ENCODE data around the gene ARHGAP23.

The ARHGAP23 gene

DNA sequence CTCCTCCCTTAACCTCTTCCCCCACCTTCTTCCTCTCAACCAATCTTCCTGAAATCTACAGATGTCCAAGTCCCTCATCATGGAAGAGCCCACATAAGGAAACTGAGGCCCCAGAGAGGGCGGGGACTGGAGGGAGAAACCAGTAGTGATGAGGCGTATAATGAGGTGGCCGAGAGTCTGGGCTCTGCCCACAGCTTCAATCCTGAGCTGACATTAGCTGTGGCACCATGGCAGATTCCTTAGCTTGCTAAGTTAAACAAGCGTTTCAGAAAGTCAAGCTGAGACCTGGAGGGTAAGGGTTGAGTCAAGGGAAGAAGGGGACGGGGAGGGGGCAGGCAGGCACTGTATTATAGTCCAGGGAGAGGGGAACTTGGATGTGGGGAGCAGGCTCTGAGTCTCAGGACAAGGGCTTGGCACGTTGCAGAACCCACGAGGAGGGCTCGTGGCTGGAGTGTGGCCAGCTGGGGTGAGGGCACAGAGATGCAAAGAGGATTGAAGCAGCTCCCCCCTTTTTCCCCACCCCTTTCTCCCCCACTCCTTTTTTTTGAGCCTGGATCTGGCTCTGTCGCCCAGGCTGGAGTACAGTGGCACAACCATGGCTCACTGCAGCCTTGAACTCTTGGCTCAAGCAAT, 13.3 kb downstream of the ARHGAP23 start:
- no peak for DNase-seq (ENCODE audit: low read depth)

DNA sequence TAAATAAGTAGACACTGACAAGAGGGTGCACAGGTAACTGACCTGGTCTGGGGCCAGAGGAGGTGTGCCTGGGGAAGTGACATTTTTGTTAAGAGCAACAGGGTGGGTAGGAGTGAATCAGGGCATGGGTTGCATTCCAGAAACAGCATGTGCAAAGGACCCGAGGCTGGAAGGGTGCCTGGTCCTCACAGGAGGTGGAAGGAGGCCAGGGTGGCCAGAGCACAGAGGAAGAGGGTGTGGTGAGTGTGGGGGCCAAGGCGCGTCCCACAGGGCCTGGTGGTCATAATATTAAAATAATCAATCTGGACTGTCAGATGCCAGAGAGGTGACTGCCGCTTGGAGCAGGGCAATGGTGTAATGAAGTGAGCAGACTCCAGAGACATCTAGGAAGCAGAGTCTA, 14.3 kb downstream of the ARHGAP23 start:
- no peak for DNase-seq (ENCODE audit: low read depth)

DNA sequence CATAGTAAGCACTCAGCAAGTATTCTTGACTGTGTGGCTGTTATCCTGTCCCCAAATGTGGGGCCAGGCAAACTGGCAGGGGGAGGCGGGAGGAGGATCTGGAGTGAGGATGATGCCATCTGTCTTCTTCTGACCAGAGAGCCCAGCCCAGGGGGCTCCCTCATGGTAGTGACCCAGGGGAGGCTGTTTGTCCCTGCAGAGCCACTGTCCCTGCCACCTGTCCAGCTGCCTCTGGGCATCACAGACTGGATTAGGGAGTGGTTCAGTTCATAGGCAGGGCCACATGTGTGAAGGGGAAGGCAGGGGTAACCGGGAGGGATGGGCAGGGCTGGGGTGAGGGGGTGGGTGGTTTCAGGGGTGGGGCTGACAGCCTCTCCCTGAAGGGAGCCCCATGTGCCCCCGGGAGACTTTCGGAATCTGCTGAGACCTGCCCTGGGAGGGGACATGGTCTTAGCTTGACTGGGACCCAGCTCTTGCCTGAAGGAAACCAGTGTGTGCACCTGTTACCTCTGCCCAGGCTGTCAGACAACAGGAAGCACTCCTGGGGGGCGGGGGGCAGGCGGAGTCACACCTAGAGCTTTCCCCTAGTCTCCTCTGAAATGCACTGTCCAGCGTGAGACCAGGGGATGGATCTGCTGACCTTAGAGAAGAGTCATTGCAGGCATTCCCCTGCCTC, 15.2 kb downstream of the ARHGAP23 start:
- no peak for DNase-seq (ENCODE audit: low read depth)

DNA sequence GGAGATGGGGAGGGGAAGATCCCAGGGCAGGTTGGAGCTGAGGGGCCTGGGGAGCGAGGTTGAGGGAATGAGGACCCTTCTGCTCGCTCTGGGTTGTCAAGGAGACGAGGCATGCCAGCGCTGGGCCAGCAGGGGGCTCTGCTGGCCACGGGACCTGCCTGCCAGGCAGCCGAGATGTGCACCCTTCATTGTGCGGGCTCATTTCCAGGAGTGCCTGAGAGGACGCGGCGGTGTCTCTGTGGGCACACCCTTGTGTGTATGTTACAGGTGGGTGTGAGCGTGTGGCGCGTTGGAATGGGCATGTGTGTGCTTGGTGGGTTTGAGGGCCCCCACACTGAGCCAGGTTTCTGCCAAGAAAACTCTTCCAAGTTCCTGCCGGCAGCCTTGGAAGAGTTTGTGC, 15.9 kb downstream of the ARHGAP23 start:
- DNase-seq (ENCODE audit: low read depth) = peak; percentile 10

DNA sequence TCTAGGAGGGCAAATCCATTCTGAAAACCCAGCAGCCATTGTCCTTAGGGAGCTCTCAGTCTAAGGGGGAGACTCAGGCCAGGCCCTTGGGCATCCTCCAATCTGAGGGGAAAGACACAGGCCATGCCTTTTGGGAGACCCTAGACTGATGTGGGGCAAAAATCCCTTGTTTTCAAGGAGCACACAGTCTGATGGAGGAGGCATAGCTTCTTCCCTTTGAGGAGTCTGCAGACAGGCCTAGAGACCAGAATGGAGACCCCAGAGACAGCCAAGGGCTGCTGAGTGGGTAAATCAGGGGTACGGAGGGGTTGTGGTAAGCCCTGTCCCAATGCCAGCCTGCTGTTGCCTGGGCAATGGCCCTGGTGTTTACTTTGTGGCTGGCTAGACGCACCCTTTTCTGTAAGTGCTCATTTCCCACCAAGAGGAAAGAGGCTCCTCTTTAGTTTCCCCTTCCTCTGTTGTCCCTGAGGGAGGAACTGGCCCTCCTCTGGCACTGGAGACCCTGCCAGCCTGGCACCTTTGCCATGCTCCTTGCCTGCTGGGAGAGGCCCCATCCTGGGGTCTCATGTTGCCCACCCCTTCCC, 19.3 kb downstream of the ARHGAP23 start:
- DNase-seq (ENCODE audit: low read depth) = no peak

DNA sequence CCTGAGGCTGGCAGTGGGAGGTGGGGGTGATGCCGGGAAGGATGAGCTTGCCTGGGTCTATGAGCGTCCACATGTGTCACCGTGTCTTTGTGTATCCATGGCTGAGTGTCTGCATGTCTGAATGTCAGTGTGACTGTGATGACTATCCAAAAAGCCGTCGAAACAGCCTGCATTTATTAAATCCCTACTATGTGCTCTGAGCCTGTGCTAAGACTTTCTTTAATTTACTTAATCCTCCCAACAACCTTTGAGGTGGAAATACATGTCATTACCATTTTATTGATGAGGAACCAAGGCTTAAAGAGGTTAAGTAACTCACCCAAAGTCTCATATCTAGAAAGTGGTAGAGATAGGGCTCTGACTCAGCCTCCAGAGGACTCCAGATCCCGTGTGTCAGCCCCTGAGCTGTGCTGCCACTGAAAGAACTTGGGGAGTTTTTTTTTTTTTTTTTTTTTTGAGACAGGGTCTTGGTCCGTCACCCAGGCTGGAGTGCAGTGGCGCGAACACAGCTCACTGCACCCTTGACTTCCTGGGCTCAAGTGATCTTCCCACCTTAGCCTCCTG, 20.0 kb downstream of the ARHGAP23 start:
- DNase-seq (ENCODE audit: low read depth) = no peak

DNA sequence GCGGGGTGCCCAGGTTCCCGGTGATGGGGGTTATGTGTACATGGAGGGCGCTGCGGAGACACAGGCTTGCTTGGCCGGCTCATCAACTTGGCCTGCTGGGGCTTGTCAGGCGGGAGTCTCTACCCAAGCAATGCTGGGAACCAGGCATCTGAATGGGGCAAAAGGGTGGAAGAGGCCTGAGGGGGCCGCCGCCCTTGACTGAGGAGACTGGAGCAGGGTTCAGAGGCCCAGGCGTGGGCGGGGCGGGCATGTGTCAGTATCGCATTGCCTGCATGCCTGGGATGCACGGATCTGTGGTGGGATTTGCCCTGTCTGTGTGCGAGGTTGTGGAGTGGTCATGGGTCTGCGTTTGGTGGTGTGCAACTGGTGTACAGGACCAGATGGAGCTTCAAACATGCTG, 21.1 kb downstream of the ARHGAP23 start:
- no peak for DNase-seq (ENCODE audit: low read depth)

DNA sequence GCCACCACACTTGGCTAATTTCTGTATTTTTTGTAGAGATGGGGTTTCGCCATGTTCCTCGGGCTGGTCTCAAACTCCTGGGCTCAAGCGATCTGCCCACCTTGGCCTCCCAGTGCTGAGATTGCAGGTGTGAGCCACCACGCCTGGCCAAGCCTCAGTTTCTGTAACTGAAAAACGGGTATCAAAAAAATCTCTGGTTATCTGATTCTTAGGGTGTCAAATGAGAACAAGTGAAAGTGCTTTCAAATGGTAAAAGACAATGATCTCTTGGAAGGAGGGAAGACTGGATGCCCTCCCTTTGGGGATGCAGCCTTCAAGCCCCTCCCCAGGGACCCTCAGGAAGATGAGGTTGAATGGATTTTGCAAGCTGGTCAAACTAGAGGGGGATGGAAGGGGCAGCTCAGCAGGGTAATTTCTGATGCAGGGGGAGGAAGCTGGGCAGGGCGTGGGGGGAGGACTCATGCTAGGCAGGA, 22.3 kb downstream of the ARHGAP23 start:
- no peak for DNase-seq (ENCODE audit: low read depth)

DNA sequence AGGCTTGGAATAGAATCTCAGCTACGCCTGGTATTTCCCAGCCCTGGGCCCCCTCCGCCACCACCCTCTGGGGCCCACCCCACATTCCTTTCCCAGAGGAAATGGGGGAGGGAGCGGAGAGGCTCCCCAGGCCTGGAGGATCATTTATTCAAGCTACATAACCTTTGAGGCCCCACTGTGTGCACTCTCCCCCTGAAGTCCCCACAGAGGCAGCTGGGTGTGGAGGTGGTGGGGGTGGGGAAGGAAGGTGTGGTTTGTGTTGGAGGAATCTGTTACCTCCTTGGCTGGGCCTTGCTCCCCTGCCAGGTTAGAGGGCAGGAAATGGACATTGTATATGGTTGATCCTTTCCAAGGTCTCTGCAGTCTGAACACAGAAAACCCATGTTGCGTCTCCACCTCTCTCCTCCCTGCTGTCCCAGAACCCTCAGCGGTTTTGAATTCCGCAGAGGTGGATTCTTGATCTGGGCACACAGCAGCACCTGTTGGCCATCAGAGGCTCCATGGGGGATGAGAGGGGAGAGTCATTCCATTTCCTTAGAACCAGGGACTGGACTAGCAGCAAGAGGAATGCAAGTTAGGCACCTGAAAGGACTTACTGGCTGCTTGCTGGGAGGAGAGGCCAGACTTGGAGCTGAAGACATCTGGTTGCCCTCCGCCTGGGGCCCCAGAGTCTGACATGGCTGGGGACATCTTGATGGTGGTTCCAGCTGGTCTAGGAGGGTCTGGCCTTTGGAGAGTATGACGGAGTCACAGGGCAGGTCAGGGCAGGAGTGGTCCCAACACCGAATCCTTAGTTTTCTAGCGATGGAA, 23.0 kb downstream of the ARHGAP23 start:
- DNase-seq (ENCODE audit: low read depth) = no peak

DNA sequence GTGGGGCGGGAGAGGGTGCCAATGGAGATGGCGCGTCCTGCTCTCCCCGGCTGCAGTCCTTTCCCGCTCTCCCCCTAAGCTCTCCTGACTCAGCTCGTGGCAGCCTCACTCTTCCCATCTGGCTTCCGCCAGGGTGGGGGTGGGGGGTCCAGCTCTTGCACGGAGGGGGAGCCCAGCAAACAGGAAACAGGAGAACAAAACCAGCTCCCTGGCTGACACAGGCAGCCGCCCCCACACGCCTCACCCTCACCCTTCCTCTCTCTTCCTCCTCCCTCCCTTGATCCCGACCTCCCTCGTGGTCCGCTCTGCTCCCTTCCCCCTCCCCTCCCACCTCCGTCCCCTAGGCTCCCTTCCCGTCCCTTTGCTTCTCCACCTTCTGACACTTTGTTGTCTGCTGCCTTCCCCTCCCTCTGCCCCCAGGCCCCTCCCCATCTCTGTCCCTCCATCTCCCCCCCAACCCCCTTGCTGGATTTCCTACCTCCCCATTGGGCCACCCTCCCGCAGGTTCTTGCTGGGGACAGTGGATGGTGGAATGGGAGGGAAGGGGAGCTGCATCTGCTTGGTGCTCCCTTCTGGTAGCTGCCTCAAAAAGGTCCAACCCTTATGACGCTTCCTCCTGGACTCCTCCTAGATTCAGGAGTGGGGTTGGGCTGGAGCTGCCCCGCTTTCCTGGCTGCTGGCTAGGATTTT, 23.7 kb downstream of the ARHGAP23 start:
- DNase-seq (ENCODE audit: low read depth) = no peak

DNA sequence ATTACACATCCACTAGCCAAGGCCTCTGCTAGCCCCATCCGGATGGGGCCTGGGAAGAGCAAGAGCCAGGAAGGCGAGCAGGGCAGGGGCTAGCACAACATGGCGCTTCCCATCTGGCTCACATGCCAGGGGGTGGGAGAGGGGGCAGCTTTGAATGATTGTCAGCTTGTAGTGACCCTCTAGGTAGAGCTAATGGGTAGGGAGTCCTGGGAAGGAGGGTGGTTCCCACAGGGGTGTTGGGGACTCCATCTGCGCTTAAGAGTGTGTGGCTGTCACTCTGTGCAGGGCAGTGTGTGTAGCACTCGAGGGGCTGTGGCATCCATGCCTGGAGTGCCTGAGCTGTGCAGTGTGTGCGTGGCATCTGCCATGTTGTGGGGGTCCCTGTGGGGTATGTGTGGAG, 24.5 kb downstream of the ARHGAP23 start:
- no peak for DNase-seq (ENCODE audit: low read depth)

DNA sequence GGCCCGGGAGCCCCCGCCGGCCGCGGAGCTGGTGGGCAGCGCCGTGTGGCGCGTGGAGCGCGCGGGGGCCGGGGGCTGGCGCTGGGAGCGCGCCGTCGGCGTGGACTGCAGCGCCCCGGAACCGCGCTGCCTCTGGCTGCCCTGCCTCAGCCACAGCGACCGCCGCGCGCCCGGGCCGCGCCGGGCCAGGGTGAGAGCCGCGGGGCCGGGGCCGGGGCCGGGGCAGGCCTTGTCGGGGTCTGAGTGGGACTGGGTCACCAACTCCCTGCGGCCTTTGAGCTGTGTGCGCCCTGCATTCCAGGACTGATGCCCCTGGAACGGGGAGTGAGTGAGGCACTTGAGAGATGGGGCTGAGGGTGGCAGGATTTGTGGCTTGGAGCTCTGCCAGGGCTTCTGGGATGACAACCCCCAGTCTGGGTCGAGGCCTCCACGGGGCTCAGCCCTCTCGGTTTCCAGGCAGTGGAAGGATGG, 25.7 kb downstream of the ARHGAP23 start:
- no peak for DNase-seq (ENCODE audit: low read depth)

DNA sequence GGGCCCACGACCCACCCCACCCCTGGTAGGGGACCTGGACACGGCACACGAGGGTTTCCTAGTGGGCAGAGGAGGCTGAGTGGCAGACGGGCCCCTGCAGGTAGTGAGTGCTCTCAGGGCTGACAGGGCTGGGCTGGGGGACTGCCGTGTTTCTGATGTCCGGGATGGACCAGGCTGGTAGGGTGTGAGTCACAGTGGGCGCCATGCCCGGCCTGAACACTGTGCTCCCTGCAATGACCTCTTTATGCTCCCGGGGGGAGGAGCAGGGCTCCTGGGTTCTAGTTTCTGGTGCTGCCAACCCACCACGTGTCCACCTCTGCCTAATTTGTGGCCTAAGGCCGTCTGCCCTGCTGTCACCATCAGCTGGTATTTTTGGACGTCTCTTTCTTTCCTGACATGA, 26.3 kb downstream of the ARHGAP23 start:
- DNase-seq (ENCODE audit: low read depth) = no peak

DNA sequence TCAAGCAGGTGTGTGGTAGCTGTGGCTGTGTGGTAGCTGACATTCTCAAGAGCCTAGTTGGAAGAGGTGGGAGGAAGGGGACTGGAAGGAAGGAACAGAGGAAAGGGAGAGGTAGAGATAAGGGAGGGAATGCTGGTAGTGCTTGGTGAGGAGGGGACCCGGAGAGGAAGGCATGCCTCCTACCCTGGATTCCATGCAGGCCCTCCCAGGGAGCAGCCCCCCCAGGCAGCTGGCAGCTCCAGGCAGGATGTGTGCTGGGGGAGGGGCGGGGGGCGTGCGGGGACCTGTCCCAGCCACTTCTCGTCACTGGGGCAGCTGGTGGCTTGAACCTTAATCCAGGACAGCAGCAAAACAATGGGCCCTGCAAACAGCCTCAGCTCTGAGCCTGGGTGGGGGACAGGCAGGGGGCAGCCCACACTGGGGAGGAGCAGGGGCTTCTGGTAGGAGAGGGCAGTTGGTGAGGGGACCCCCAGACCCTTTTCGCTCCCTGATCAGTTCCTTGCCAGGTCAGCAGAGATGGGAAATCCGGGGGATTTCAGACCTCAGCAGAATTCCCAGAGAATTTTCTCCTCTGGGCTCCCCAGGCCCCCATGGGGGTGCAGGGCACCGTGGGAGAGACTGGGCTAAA, 27.1 kb downstream of the ARHGAP23 start:
- DNase-seq (ENCODE audit: low read depth) = no peak

DNA sequence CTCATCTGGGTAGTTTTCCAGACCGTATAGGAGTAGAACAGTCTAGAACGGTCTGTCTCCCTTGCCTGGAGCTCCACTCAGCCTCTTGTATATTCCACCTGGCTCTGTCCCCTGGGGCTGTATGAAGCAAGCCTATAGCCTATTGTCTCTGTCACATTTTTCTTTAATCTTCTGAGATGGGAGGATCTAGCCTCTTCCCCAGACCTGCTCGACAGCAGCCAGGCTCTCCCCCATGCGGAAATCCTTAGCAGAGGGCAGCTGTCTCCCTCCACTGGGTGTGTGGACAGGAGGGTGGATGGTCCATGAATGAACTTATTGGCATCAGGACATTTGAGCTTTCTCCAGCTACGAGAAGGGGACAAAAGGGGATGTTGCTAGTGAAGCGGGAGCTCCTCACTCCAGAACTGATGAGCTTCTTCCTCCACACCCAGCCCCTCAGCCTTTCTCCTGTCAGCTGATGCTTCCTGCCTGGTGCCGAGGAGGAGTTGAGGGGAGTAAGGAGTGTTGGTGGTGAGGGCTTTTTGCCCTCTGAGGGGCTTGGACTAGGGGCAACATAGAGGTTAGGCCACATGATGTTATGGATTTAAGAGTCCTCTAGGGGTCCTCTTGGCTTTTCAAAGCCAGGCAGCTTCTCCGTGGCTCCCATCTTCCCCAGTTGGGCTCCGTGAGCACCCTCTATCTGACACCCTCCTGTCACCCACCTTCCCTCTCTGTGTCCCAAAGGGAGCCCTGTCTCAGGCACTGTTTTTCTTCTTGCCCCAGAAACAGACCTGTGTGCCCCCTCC, 28.0 kb downstream of the ARHGAP23 start:
- DNase-seq (ENCODE audit: low read depth) = no peak

DNA sequence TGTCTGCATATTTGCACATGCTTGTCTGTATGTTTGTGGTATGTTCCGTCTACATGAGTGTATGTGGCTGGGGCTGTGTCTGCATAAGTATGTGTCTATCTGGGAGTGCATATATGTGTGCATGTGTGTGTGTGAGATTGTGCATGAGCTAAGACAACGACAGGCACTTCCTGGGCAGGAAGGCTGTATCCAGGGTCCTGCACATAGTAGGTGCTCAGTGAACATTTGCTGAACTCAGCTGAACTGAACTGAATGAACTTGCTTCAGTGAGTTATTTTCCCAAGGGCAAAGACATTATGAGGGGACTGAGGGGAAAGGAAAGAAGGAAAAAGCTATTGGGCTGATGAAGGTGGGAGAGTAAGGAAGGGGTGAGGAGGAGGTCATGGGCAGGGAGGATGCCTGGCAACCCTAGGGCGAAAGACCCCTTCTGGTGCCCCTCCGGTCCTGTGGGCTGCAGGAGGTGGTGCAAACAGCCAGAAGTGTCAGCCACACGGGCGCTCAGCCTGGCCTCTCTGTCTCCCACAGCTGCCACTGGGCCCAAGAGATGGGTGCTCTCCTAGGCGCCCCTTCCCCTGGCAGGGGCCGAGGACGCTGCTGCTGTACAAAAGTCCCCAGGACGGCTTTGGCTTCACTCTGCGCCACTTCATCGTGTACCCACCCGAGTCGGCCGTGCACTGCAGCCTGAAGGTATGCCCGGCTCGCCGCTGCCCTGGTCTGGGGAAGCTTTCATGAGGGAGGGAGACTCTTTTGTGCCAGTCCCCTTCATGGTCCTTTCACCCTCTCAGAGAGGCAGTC, 29.5 kb downstream of the ARHGAP23 start:
- no peak for DNase-seq (ENCODE audit: low read depth)

DNA sequence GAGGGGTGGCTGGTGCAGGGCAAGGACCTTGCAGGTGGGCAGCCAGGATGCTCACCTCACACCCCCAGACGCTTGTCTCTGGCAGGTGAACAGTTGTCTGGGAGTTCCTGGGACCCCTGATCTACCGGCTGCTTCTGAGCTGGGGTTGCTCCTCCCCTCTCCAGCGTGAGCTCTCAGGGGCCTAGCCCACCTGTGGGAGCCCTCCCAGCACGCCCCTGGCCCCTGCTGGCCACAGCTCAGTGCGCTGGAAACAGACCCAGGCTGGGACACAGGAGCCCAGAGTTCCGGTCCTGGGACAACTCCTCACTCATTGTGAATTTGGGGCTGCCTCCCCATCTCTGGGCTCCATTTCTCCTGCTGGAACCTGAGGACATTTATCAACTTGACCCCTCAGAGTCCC, 30.3 kb downstream of the ARHGAP23 start:
- no peak for DNase-seq (ENCODE audit: low read depth)

DNA sequence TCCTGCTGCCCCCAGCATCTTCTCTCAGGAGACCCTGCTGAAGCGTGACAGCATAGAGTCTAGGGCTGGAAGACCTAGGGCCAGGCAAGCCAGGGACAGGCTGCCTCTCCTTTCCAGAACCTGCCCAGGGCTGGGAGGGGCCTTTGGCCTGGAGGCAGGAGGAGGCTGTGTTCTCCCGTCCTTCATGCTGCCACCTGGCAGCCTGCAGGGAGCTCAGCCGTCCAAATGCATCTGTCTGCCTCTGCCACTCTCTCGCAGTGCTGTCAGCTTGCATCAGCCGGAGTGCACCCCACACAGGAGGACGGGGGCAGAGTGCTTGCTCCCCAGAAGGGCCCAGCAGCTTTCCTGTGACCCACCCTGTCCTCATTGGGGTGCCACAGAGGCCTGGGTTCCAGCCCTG, 31.3 kb downstream of the ARHGAP23 start:
- no peak for DNase-seq (ENCODE audit: low read depth)

DNA sequence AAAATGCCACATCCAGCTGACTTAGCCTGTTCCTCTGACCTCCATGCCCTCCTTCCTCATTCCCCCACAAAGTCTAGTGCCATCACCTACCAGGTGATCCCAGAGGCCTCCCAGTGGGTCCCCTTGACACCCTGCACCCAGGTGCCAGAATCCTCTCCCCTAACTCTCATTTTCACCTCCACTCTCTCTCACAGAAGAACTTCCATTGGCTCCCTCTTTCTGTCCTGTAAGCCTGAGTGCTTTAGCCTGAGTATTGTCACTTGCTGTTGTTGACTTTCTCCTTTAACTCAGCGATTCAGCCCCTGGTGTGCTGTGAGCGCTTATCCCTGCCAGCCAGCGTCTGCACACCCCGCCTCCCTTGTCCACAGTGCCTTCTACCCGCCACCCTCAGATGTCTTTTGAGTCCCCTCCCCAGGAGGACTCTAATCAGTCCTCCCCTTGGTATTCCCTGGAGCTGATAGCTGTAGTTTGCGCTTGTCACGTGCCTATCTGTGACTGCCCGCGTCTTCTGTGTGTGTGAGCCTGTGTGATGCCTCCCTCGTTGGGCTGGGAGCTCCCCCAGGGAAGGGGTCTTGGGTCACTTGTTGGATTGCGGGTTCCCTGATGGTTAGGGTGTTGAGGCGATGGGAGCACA, 31.9 kb downstream of the ARHGAP23 start:
- DNase-seq (ENCODE audit: low read depth) = no peak

Measured in stimulated activated CD8-positive, alpha-beta memory T cell treated with anti-CD3 and anti-CD28 coated beads, Interleukin-15, amount 100 ng/mL, for 1 hour (primary cell).